Uterus (tissue), 4 donors: ENCODE results near the gene FNDC1. TPM values are rescaled to one million over a fixed set of nuclear protein-coding genes. Genes with fewer than 3 reads are reported as not detected.

Experiments
- DNase-seq, 2 donors: peaks; one replicate each; pipeline ENCODE4 v3.0.0-alpha.2; 2019 to 2020
- H3K27ac ChIP-seq, 2 donors: fragments of 200-600 bp; sonication (generic); 1 replicate in 1 of 2; 2 replicates in 1 of 2; pipeline ENCODE4 v1.5.1; 2016 to 2018
- H3K27me3 ChIP-seq, 2 donors: fragments of 200-600 bp; sonication (generic); one replicate each; pipeline ENCODE4 v1.5.1; 2018 to 2019; ENCODE audit warnings: control low read depth in 1 of 2
- H3K36me3 ChIP-seq, 2 donors: fragments of 200-600 bp; sonication (generic); one replicate each; pipeline ENCODE4 v1.5.1; 2019; ENCODE audit warnings: control low read depth in 1 of 2
- H3K4me1 ChIP-seq, 2 donors: fragments of 200-600 bp; sonication (generic); one replicate each; pipeline ENCODE4 v1.5.1; 2018 to 2019; ENCODE audit warnings: control low read depth in 1 of 2
- H3K4me3 ChIP-seq, 2 donors: fragments of 200-600 bp; sonication (generic); 1 replicate in 1 of 2; 2 replicates in 1 of 2; pipeline ENCODE4 v1.5.1; 2018 to 2019; ENCODE audit warnings: mild to moderate bottlenecking in 1 of 2
- H3K9me3 ChIP-seq, 2 donors: fragments of 200-600 bp; sonication (generic); one replicate each; pipeline ENCODE4 v1.5.1; 2019; ENCODE audit warnings: control low read depth in 1 of 2
- CTCF ChIP-seq, 4 experiments: fragments of 200-600 bp in 2 of 4; fragments of 450-650 bp in 2 of 4; sonication (generic) in 2 of 4; IDR thresholded peaks; one replicate each; pipeline ENCODE4 v1.5.1; 2016 to 2019; ENCODE audit warnings: antibody characterized with exemption in 4 of 4, mild to moderate bottlenecking in 2 of 4, moderate library complexity in 1 of 4
- POLR2A ChIP-seq, 2 donors: fragments of 450-650 bp; IDR thresholded peaks; one replicate each; pipeline ENCODE4 v1.6.1; 2016; ENCODE audit warnings: antibody characterized with exemption in 2 of 2, mild to moderate bottlenecking in 1 of 2, moderate library complexity in 1 of 2
- intact Hi-C: fragments of 100-400 bp; cut with DNase I; formaldehyde crosslinking; loops from one replicate; pipeline ENCODE4 v1.15.1; 2023; ENCODE audit warnings: low total_unique reads
- total RNA-seq, 4 donors: library from RNA; depleted of rRNA in 3 of 4; stranded (reverse); fragments of >200 nt in 3 of 4; gene quantifications; one replicate each; pipeline versions ENCODE4 v1.1.0 to v1.2.4, GENCODE V29; 2014 to 2023
- donor health status: DM: yes; HTN: yes; CAD: no.

Gene FNDC1
- total RNA-seq, 4 donors from 2014 or later = 0.26 to 28.1 (median 0.55) TPM; not detected in 1

DNA sequence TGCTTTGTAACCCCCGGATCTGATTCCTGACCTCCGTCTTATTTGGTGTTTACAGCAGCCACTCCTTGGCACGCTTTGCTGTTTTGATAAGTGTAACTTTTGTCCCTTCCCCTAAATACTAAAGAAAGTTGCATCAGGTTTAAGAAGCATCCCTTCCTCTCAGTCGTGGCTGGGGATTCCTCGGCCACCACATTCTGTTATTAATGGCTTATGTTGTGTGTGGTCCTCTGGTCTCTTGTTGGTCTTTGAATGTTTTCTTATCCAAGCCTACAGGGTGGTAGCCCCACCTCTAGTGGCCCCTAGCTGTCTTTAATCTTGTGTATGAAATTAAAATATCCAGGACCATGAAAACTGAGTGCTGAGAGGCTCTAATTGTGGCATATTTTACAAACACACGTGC, 37.5 kb upstream of the FNDC1 start:
- intact Hi-C loops = no loop called here
- TF ChIP-seq CTCF (IDR thresholded peaks at IDR 0.05) = no peak
- TF ChIP-seq POLR2A (IDR thresholded peaks at IDR 0.05) = no peak

DNA sequence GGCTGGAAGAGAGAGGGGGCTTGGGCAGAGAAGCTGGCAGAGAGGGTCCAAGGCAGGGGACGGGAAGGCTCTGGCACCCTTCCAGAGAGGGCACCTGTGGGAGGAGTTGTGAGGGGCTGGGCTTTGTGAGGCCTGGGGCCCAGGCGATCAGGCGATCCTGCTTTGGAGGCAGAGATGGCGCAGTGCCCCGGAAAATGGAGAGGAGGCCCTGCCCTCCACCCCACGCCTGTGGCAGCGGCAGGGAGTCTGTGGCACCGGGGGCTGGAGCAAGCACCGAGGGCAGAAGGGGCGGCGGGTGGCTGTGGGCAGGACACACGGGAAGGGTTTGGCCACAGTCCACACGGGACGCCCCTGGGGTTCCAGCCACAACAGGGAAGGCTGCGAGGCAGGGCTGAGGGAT, 36.5 kb upstream of the FNDC1 start:
- H3K4me1 ChIP-seq = no peaks in the 10 kb centered on the region
- H3K36me3 ChIP-seq = no peaks in the 10 kb centered on the region
- no peak overlapping the region for H3K27ac ChIP-seq
- no peaks in the 10 kb centered on the region for H3K27me3 ChIP-seq
- no peak overlapping the region for H3K4me3 ChIP-seq
- TF ChIP-seq POLR2A (IDR thresholded peaks at IDR 0.05) = no peak
- no peak for TF ChIP-seq CTCF (IDR thresholded peaks at IDR 0.05)
- intact Hi-C loops = no loop called here
- no peaks in the 10 kb centered on the region for H3K9me3 ChIP-seq
- no peak for DNase-seq

More for the DNA sequence above, 37.5 kb upstream of the FNDC1 start:
- no peak for DNase-seq
- H3K9me3 ChIP-seq = no peaks in the 10 kb centered on the region
- no peak overlapping the region for H3K27ac ChIP-seq
- no peaks in the 10 kb centered on the region for H3K4me1 ChIP-seq
- H3K27me3 ChIP-seq = no peaks in the 10 kb centered on the region
- no peaks in the 10 kb centered on the region for H3K36me3 ChIP-seq
- no peak overlapping the region for H3K4me3 ChIP-seq

GRCh38 chr6:159134701-159135364, 34.4 kb upstream of the FNDC1 start:
- TF ChIP-seq CTCF (IDR thresholded peaks at IDR 0.05) (peak; percentile 74 to 81 (median 77)), POLR2A (IDR thresholded peaks at IDR 0.05) (no peak)
- Histone ChIP-seq H3K4me3 (no peak overlapping the region), H3K27ac (no peak overlapping the region), H3K27me3 (no peaks in the 10 kb centered on the region), H3K9me3 (no peaks in the 10 kb centered on the region), H3K36me3 (no peaks in the 10 kb centered on the region), H3K4me1 (no peaks in the 10 kb centered on the region)
- peak; percentile 27 to 38 for DNase-seq
- intact Hi-C loops = no loop called here

- no peak overlapping the region for H3K27ac ChIP-seq
- DNase-seq = no peak
- TF ChIP-seq CTCF (IDR thresholded peaks at IDR 0.05) = no peak
- TF ChIP-seq POLR2A (IDR thresholded peaks at IDR 0.05) = no peak
- no peaks in the 10 kb centered on the region for H3K27me3 ChIP-seq
- no peaks in the 10 kb centered on the region for H3K36me3 ChIP-seq
- no peak overlapping the region for H3K4me3 ChIP-seq
- intact Hi-C loops = no loop called here
- no peaks in the 10 kb centered on the region for H3K4me1 ChIP-seq
- H3K9me3 ChIP-seq = no peaks in the 10 kb centered on the region
Observed at GRCh38 chr6:159137676-159138075, 31.5 kb upstream of the FNDC1 start.

- Histone ChIP-seq H3K36me3 (no peaks in the 10 kb centered on the region), H3K27me3 (no peaks in the 10 kb centered on the region), H3K9me3 (no peaks in the 10 kb centered on the region), H3K4me3 (no peak overlapping the region), H3K4me1 (no peaks in the 10 kb centered on the region), H3K27ac (no peak overlapping the region)
- TF ChIP-seq CTCF (IDR thresholded peaks at IDR 0.05) (no peak), POLR2A (IDR thresholded peaks at IDR 0.05) (no peak)
- no peak for DNase-seq
- intact Hi-C loops = no loop called here
Observed at GRCh38 chr6:159142531-159142930, 26.7 kb upstream of the FNDC1 start.
